ENCODE measurements around the gene SSUH2. TPM values are rescaled to one million over a fixed set of nuclear protein-coding genes. Genes with fewer than 3 reads are reported as not detected.

SSUH2 gene
- total RNA-seq, 1 experiment from 2014 or later, result 0.94 TPM

DNA sequence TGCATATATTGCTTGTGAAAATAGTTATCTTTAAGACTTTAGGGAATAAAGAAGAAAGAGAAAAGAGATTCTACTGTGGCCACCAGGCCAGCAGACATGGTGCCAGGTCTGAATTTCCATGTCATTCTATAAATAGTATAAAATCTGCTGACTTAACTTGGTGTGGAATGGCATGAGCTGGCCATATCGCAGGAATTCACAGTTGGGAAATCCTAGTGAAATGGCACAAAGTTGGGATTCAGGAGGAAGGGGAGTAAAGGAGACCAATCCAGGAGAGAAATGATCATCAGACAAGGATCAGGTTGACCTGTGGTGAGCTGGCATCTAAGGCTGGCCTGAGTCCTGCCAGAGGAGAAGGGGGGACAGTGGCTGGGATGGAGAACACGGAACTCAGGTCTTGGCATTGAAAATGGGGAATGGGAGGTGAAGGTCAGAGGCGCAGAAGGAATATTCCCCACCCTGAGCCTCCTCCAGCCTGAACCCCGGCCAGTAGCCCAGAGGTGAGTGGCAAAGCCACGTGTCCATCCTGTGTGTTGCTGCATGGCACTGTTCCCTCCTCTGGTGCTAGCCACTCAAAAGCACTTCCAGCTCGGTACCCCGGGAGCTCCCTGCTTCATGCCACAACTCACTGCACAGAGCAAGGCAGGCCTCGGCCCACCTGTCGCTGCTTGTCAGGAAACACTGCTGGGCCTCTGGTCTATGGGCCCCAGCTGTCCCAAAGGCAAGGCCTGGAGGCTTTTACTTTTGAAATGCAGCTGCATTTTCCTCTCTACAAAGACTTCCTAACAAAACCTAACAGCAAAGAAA, 51.4 kb downstream of the SSUH2 start:
- Mint-ChIP-seq H3K36me3 (no peaks in the 10 kb centered on the region), H3K4me1 (0 out of 2 replicates have a peak, but pooled peaks cover 4% of the 10 kb centered on the region), H3K9me3 (no peaks in the 10 kb centered on the region), H3K27me3 (ENCODE audit: low read depth) (no peaks in the 10 kb centered on the region), H3K27ac (no peak overlapping the region), H3K4me3 (no peak overlapping the region)
- DNase-seq (ENCODE audit: low spot score) (no peak), ATAC-seq (no peak)
- TF ChIP-seq RORB (CRISPR knock-in tag; IDR thresholded peaks at IDR 0.05) (no peak), IRF1 (CRISPR knock-in tag; IDR thresholded peaks at IDR 0.05) (no peak), KAT7 (CRISPR knock-in tag; IDR thresholded peaks at IDR 0.05; ENCODE audit: borderline replicate concordance) (no peak), JAZF1 (CRISPR knock-in tag; IDR thresholded peaks at IDR 0.05) (no peak), CBFB (CRISPR knock-in tag; IDR thresholded peaks at IDR 0.05; ENCODE audit: low read depth) (no peak), ZNF232 (CRISPR knock-in tag; IDR thresholded peaks at IDR 0.05) (no peak), MYBL2 (CRISPR knock-in tag; IDR thresholded peaks at IDR 0.05) (no peak), EMX1 (CRISPR knock-in tag; IDR thresholded peaks at IDR 0.05) (no peak), ZNF671 (CRISPR knock-in tag; IDR thresholded peaks at IDR 0.05) (no peak), PRRX2 (CRISPR knock-in tag; IDR thresholded peaks at IDR 0.05) (no peak), SMAD3 (CRISPR knock-in tag; IDR thresholded peaks at IDR 0.05; ENCODE audit: borderline replicate concordance) (no peak), FOXP4 (CRISPR knock-in tag; IDR thresholded peaks at IDR 0.05) (no peak)
- TF ChIP-seq, protein P1, sequence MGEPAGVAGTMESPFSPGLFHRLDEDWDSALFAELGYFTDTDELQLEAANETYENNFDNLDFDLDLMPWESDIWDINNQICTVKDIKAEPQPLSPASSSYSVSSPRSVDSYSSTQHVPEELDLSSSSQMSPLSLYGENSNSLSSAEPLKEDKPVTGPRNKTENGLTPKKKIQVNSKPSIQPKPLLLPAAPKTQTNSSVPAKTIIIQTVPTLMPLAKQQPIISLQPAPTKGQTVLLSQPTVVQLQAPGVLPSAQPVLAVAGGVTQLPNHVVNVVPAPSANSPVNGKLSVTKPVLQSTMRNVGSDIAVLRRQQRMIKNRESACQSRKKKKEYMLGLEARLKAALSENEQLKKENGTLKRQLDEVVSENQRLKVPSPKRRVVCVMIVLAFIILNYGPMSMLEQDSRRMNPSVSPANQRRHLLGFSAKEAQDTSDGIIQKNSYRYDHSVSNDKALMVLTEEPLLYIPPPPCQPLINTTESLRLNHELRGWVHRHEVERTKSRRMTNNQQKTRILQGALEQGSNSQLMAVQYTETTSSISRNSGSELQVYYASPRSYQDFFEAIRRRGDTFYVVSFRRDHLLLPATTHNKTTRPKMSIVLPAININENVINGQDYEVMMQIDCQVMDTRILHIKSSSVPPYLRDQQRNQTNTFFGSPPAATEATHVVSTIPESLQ (CRISPR knock-in tag; IDR thresholded peaks at IDR 0.05), result no peak
- POLR2A ChIA-PET, result no interaction called here
- CTCF ChIA-PET, result no interaction called here

GRCh38 chr3:8589880-8590556, 54.6 kb downstream of the SSUH2 start:
- no peak for DNase-seq (ENCODE audit: low spot score)
- H3K4me3 Mint-ChIP-seq, result no peak overlapping the region
- no peak for TF ChIP-seq NFATC4 (CRISPR knock-in tag; IDR thresholded peaks at IDR 0.05)
- TF ChIP-seq TCF7 (CRISPR knock-in tag; IDR thresholded peaks at IDR 0.05; ENCODE audit: low read depth), result no peak
- TF ChIP-seq ZNF423 (CRISPR knock-in tag; IDR thresholded peaks at IDR 0.05), result no peak
- no peak for TF ChIP-seq USF1 (CRISPR knock-in tag; IDR thresholded peaks at IDR 0.05)
- no peak for TF ChIP-seq EMX1 (CRISPR knock-in tag; IDR thresholded peaks at IDR 0.05)
- no peak for TF ChIP-seq SOX15 (CRISPR knock-in tag; IDR thresholded peaks at IDR 0.05)
- no peak for TF ChIP-seq PRDM15 (CRISPR knock-in tag; IDR thresholded peaks at IDR 0.05)
- no peak for TF ChIP-seq ZNF138 (CRISPR knock-in tag; conservative IDR thresholded peaks at IDR 0.05)
- no peak for TF ChIP-seq IRF1 (CRISPR knock-in tag; IDR thresholded peaks at IDR 0.05)
- H3K36me3 Mint-ChIP-seq, result no peaks in the 10 kb centered on the region
- H3K27ac Mint-ChIP-seq, result no peak overlapping the region
- CTCF ChIA-PET, result no interaction called here
- no peak for ATAC-seq
- H3K27me3 Mint-ChIP-seq (ENCODE audit: low read depth), result no peaks in the 10 kb centered on the region
- no peaks in the 10 kb centered on the region for H3K9me3 Mint-ChIP-seq
- H3K4me1 Mint-ChIP-seq, result 0 out of 2 replicates have a peak, but pooled peaks cover 4% of the 10 kb centered on the region
- POLR2A ChIA-PET, result no interaction called here
